ENCODE measurements around the gene THOP1.

THOP1 gene

GRCh38 chr19:2785244-2785997 is at the start of gene THOP1:
TSS of gene THOP1 (plus strand) at chr19:2785503. CDS start at chr19:2785663, 160 bp downstream.
- DNase-seq, result peak; percentile 98

GRCh38 chr19:2736550-2737190 is 48.6 kb upstream of the THOP1 start:
- DNase-seq, result no peak

GRCh38 chr19:2739602-2740313 is 45.5 kb upstream of the THOP1 start, which contains the start of gene SLC39A3:
TSS of gene SLC39A3 (minus strand) at chr19:2740017. CDS start at chr19:2737257, 2,760 bp downstream.
- peak; percentile 98 for DNase-seq

GRCh38 chr19:2740314-2740656 is 45.0 kb upstream of the THOP1 start:
- DNase-seq, result no peak

GRCh38 chr19:2743099-2743498 is 42.2 kb upstream of the THOP1 start:
- DNase-seq, result no peak

GRCh38 chr19:2744113-2744512 is 41.2 kb upstream of the THOP1 start:
- no peak for DNase-seq

GRCh38 chr19:2747349-2747748 is 38.0 kb upstream of the THOP1 start:
- DNase-seq, result no peak

- DNase-seq, result no peak
Measured at GRCh38 chr19:2750808-2751437, 34.4 kb upstream of the THOP1 start.

- no peak for DNase-seq
Measured at GRCh38 chr19:2751438-2751830, 33.9 kb upstream of the THOP1 start.

- no peak for DNase-seq
Measured at GRCh38 chr19:2754659-2755447, 30.4 kb upstream of the THOP1 start.

- DNase-seq, result no peak
Measured at GRCh38 chr19:2755448-2755705, 29.9 kb upstream of the THOP1 start.

GRCh38 chr19:2755811-2756210 is 29.5 kb upstream of the THOP1 start:
- no peak for DNase-seq

GRCh38 chr19:2756477-2756876 is 28.8 kb upstream of the THOP1 start:
- no peak for DNase-seq

GRCh38 chr19:2756921-2757881 is 28.1 kb upstream of the THOP1 start:
- DNase-seq, result no peak

- no peak for DNase-seq
Measured at GRCh38 chr19:2758601-2759313, 26.5 kb upstream of the THOP1 start.

- DNase-seq, result no peak
Measured at GRCh38 chr19:2759362-2759761, 25.9 kb upstream of the THOP1 start.

- DNase-seq, result no peak
Measured at GRCh38 chr19:2759965-2760364, 25.3 kb upstream of the THOP1 start.

- no peak for DNase-seq
Measured at GRCh38 chr19:2761309-2761677, 24.0 kb upstream of the THOP1 start.

GRCh38 chr19:2761876-2762782 is 23.2 kb upstream of the THOP1 start:
- no peak for DNase-seq
